HG02571 (cell line): Measurements from ENCODE around the gene RASL11B.

Source experiments
- ATAC-seq: cut with Tn5 transposase; IDR thresholded peaks from one replicate; pipeline ENCODE4 v1.9.1; 2021; ENCODE audit warnings: mild to moderate bottlenecking, moderate library complexity; ENCODE audit not compliant: unreplicated experiment

RASL11B gene

GRCh38 chr4:52873191-52873590 lies 11.1 kb downstream of the RASL11B start:
- no peak for ATAC-seq

- no peak for ATAC-seq
These were observed 11.8 kb downstream of the RASL11B start for GRCh38 chr4:52873861-52874343.

- ATAC-seq: no peak
These were observed 12.8 kb downstream of the RASL11B start for GRCh38 chr4:52874948-52875347.

- no peak for ATAC-seq
These were observed 14.0 kb downstream of the RASL11B start for GRCh38 chr4:52876069-52876468.

- no peak for ATAC-seq
These were observed 14.9 kb downstream of the RASL11B start for GRCh38 chr4:52877036-52877435.

- no peak for ATAC-seq
These were observed 15.6 kb downstream of the RASL11B start for GRCh38 chr4:52877694-52878093.

GRCh38 chr4:52879471-52879870 lies 17.4 kb downstream of the RASL11B start:
- no peak for ATAC-seq

GRCh38 chr4:52880994-52881393 lies 18.9 kb downstream of the RASL11B start:
- ATAC-seq: no peak

- ATAC-seq: no peak
These were observed 21.1 kb downstream of the RASL11B start for GRCh38 chr4:52883183-52883621.

- no peak for ATAC-seq
These were observed 21.9 kb downstream of the RASL11B start for GRCh38 chr4:52883707-52884669.

- no peak for ATAC-seq
These were observed 22.9 kb downstream of the RASL11B start for GRCh38 chr4:52884994-52885393.

- no peak for ATAC-seq
These were observed 27.2 kb downstream of the RASL11B start for GRCh38 chr4:52889354-52889753.

GRCh38 chr4:52889778-52890520 lies 27.8 kb downstream of the RASL11B start:
- no peak for ATAC-seq

- ATAC-seq: no peak
These were observed 28.3 kb downstream of the RASL11B start for GRCh38 chr4:52890521-52890791.

GRCh38 chr4:52891743-52892142 lies 29.6 kb downstream of the RASL11B start:
- ATAC-seq: no peak

- ATAC-seq: no peak
These were observed 30.8 kb downstream of the RASL11B start for GRCh38 chr4:52892880-52893279.

GRCh38 chr4:52894443-52894842 lies 32.3 kb downstream of the RASL11B start:
- ATAC-seq: no peak

GRCh38 chr4:52903273-52903672 lies 41.2 kb downstream of the RASL11B start:
- no peak for ATAC-seq

GRCh38 chr4:52904421-52904820 lies 42.3 kb downstream of the RASL11B start:
- no peak for ATAC-seq

GRCh38 chr4:52907510-52907909 lies 45.4 kb downstream of the RASL11B start:
- no peak for ATAC-seq

GRCh38 chr4:52910115-52910514 lies 48.0 kb downstream of the RASL11B start:
- ATAC-seq: no peak
